Spinal cord (tissue), 10 donors: ENCODE data around the gene ARID3B. TPM values are rescaled to one million over a fixed set of nuclear protein-coding genes. Genes with fewer than 3 reads are reported as not detected.

ENCODE experiments used
- DNase-seq, 6 donors: peaks; one replicate each; pipeline versions ENCODE4 v3.0.0 to v3.0.0-alpha.2; 2013 to 2015; ENCODE audit warnings: low spot score in 6 of 6, low read depth in 4 of 6
- H3K27ac ChIP-seq: one replicate; pipeline ENCODE4 v1.5.1; 2013; ENCODE audit warnings: low read depth, low read length, control low read depth
- H3K27me3 ChIP-seq: one replicate; pipeline ENCODE4 v1.6.1; 2013; ENCODE audit warnings: low read length; ENCODE audit not compliant: control insufficient read depth, insufficient read depth
- H3K36me3 ChIP-seq: one replicate; pipeline ENCODE4 v1.6.1; 2013; ENCODE audit warnings: low read length; ENCODE audit not compliant: control insufficient read depth, insufficient read depth
- H3K4me1 ChIP-seq: one replicate; pipeline ENCODE4 v1.6.1; 2013; ENCODE audit warnings: low read length; ENCODE audit not compliant: control insufficient read depth, insufficient read depth
- H3K4me3 ChIP-seq: one replicate; pipeline ENCODE4 v1.5.1; 2013; ENCODE audit warnings: low read depth, low read length, control low read depth
- H3K9me3 ChIP-seq: one replicate; pipeline ENCODE4 v1.6.1; 2013; ENCODE audit warnings: low read length; ENCODE audit not compliant: control insufficient read depth, insufficient read depth
- WGBS: methylation state at CpG from one replicate; pipeline ENCODE4 v1.1.5; 2013; ENCODE audit warnings: missing lambda C conversion rate; ENCODE audit not compliant: insufficient coverage; 5-methylcytosine and 5-hydroxymethylcytosine counted together
- long read RNA-seq, 4 donors: transcript quantifications; one replicate each; lab custom pipeline, GENCODE V29; 2026
- polyA plus RNA-seq, 2 donors: library from polyadenylated mRNA; unstranded; fragments of 120-200 nt; gene quantifications; one replicate each; pipeline ENCODE4 v1.2.1, GENCODE V29; 2013; ENCODE audit not compliant: insufficient read length in 2 of 2
- total RNA-seq, 2 donors: library from RNA; depleted of rRNA in 1 of 2; stranded (reverse); fragments of 120-200 nt in 1 of 2; fragments of >200 nt in 1 of 2; gene quantifications; one replicate each; pipeline versions ENCODE4 v1.2.3 to v1.2.4, GENCODE V29; 2013 to 2014
- donor health status: healthy.

Gene ARID3B, protein sequence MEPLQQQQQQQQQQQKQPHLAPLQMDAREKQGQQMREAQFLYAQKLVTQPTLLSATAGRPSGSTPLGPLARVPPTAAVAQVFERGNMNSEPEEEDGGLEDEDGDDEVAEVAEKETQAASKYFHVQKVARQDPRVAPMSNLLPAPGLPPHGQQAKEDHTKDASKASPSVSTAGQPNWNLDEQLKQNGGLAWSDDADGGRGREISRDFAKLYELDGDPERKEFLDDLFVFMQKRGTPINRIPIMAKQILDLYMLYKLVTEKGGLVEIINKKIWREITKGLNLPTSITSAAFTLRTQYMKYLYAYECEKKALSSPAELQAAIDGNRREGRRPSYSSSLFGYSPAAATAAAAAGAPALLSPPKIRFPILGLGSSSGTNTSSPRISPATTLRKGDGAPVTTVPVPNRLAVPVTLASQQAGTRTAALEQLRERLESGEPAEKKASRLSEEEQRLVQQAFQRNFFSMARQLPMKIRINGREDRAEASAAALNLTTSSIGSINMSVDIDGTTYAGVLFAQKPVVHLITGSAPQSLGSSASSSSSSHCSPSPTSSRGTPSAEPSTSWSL
- total RNA-seq = 1 to 10 TPM; 4.5 to 5.0 TPM
- 10 to 100 TPM in 1 of 2 donors, 1 to 10 TPM in 1; 8.3 to 12.0 TPM for polyA plus RNA-seq
- long read RNA-seq, donor 1, full-length matches to known transcripts = 2 of 2 reads
- long read RNA-seq, donor 1, partial matches to known transcripts = 0 of 2 reads
- long read RNA-seq, donor 1, other reads (novel, unspliced or antisense) = 0 of 2 reads
- long read RNA-seq, donor 2 = 0 reads
- long read RNA-seq, donor 3 = 0 reads
- long read RNA-seq, donor 4, full-length matches to known transcripts = 1 of 1 reads
- long read RNA-seq, donor 4, partial matches to known transcripts = 0 of 1 reads
- long read RNA-seq, donor 4, other reads (novel, unspliced or antisense) = 0 of 1 reads

DNA sequence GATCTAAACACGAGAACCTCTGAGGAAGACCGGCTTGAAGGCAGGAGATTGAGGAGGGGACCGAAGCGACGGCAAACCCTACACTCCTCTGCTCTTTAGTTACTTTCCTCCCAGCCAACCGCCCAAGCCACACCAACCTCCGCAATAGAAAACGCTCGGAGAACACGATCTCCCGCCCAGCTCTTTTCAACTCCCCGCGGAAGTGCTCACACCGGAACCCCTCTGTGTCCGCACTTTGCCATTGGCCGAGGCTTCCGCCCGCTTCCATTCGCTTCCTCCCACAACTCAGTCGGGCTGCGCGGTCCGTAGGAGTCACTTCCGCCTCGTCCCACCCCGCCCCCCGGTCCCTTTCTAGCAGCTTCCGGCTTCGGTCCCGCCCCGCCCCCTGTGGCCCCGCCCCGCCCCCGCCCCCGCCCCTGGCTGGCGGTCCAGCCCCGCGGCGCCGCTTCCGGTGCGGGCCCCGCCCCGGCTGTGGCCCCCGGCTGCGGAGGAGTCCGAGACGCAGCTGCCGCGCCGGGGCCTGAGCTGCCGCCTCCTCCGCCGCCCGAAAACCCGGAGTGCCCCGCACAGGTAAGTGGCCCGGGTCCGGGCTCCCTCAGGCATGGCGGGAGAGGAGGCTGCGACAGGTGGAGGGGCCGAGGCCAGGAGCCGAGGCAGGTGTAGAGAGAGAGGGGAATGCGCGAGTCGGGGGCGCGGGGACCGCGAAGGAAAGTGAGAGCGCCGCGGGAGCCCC lies at the start of gene ARID3B:
Gene ARID3B, plus strand, starts transcription at position 460 of the 733 bp plus-strand sequence. CDS start 2,717 bp downstream, outside the sequence.
- Histone ChIP-seq H3K27ac (peak within 1 kb of the TSS; percentile 67), H3K4me3 (peak within 1 kb of the TSS; percentile 93), H3K4me1 (peaks cover 20% of the 10 kb centered on the region), H3K27me3 (no peaks in the 10 kb centered on the region), H3K9me3 (no peaks in the 10 kb centered on the region), H3K36me3 (peaks cover 2% of the 10 kb centered on the region)
- DNase-seq = peak; percentile 71 to 99 (median 91)
- WGBS = under 1% methylated on average over 60 of the region's 73 CpGs

DNA sequence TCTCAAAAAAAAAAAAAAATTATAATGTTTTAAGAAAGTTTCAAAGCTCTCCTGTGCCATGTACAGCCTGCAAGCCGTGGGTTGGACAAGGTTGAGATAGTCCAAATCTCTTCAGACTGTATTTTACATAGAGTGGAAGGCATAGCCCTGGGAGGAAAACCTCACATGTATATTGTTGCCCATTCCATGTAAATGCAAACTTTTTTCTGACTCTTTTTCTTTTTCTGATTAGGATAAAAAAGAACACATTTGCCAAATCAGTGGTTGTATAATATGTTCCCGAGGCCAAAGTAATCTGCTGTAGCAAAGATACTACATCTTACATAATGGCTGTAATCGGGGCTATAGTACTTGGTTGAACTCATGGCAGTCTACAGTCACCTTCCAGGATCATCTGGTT lies 44.4 kb upstream of the ARID3B start:
- H3K36me3 ChIP-seq = no peaks in the 10 kb centered on the region
- no CpG with 5 or more reads among the region's 3 CpGs for WGBS
- H3K4me3 ChIP-seq = no peak overlapping the region
- no peaks in the 10 kb centered on the region for H3K9me3 ChIP-seq
- H3K27ac ChIP-seq = no peak overlapping the region
- DNase-seq = no peak
- H3K27me3 ChIP-seq = no peaks in the 10 kb centered on the region
- no peaks in the 10 kb centered on the region for H3K4me1 ChIP-seq

DNA sequence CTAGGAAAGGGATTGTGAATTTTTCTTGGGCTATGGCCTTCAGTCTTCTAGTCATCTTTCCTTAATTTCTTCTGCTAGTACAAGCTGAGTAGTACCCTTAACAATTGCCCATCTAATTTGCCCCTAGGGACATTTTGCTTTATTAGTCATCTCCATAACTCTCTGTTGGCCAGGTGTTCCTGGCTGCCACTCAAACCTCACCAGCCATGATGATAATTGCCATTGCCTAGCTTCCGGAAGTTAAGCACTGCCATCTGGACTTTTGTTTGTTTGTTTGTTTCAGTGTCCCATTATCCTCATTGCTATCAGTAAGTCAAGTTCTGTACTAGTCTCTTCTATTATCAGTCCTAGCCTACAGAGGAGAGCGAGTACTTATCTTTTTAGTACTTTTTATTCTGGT lies 43.4 kb upstream of the ARID3B start:
- DNase-seq = peak in 2 of 6 donors; percentile 8 to 23
- Histone ChIP-seq H3K9me3 (no peaks in the 10 kb centered on the region), H3K4me1 (no peaks in the 10 kb centered on the region), H3K4me3 (no peak overlapping the region), H3K36me3 (no peaks in the 10 kb centered on the region), H3K27me3 (no peaks in the 10 kb centered on the region), H3K27ac (no peak overlapping the region)
- WGBS = 64% methylated on average over 2 of the region's 2 CpGs

DNA sequence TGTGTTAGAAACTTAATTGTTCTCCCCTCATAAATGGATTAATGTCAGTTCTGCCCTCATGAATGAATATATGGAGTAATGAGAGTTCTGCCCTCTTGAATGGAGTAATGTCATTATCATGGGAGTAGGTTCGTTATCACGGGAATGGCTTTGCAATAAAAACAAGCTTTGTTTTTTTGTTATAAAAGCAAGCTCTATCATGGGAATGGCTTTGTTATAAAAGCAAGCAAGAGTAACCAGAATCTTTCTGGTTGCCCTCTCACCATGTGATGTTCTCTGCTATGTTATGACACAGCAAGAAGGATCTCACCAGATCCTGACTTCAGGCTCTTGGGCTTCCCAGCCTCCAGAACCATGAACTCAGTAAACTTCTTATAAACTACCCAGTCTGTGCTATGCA lies 41.7 kb upstream of the ARID3B start:
- no CpG with 5 or more reads among the region's 2 CpGs for WGBS
- DNase-seq = no peak

DNA sequence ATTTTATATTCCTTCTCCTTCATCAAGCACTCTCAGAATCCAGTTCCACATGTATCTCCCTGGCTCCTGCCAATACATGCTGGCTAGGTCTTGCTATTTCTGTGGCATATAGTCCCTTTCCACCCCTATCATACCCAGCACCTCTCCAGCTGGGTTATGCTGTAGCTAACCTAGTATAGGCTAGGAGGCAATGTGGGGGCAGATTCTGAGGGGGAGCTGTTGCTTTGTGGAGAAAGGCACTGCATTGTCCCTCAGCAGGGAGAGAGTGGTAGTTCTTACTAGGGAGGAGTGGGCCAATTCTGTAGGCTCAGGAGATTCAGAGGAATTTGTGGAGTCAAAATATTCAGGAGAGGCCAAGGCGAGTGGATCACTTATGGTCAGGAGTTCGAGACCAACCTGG lies 40.6 kb upstream of the ARID3B start:
- DNase-seq = no peak
- no peaks in the 10 kb centered on the region for H3K9me3 ChIP-seq
- no CpG with 5 or more reads among the region's 2 CpGs for WGBS
- H3K36me3 ChIP-seq = no peaks in the 10 kb centered on the region
- H3K27ac ChIP-seq = no peak overlapping the region
- no peaks in the 10 kb centered on the region for H3K27me3 ChIP-seq
- H3K4me1 ChIP-seq = no peaks in the 10 kb centered on the region
- H3K4me3 ChIP-seq = no peak overlapping the region

More for the DNA sequence above, 41.7 kb upstream of the ARID3B start:
- H3K36me3 ChIP-seq = no peaks in the 10 kb centered on the region
- no peak overlapping the region for H3K4me3 ChIP-seq
- no peak overlapping the region for H3K27ac ChIP-seq
- H3K4me1 ChIP-seq = no peaks in the 10 kb centered on the region
- H3K27me3 ChIP-seq = no peaks in the 10 kb centered on the region
- no peaks in the 10 kb centered on the region for H3K9me3 ChIP-seq

DNA sequence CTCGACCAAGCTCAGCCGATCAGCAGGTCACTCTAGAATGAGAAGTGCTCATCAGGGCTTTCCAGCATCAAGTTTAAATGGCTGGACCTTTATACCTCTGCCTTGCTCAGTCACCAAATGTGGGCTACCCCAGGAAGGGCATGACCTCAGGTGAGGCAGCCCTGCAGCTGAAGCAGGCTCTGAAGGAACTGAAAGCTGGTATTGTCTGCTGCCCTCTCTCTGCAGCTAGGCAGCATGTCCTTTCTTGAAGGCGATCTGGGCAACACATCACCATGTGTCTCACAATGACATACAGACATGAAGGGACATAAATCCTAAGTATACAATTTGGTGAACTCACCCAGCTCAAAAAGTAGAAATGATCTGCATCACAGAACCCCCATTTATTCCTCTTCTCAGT lies 38.7 kb upstream of the ARID3B start:
- H3K4me3 ChIP-seq = no peak overlapping the region
- no peak overlapping the region for H3K27ac ChIP-seq
- H3K9me3 ChIP-seq = no peaks in the 10 kb centered on the region
- H3K36me3 ChIP-seq = no peaks in the 10 kb centered on the region
- DNase-seq = no peak
- WGBS = 96% methylated on average over 3 of the region's 3 CpGs
- no peaks in the 10 kb centered on the region for H3K4me1 ChIP-seq
- H3K27me3 ChIP-seq = no peaks in the 10 kb centered on the region

DNA sequence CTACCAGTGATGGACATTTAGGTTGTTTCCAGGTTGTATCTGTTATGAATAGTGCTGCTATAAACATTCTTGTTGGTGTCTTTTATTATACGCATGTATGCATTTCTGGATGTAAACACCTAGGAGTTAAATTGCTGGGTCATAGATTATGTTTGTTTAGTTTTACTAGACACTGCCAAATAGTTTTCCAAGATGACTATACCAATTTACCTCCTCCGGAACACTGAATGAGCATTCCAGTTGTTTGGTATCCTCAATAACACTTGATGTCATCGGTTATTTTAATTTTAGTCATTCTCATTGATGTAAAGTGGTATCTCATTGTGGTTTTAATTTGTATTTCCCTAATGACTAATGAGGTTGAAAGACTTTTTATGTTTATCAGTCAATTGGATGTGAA lies 36.6 kb upstream of the ARID3B start:
- WGBS = no CpG with 5 or more reads among the region's 3 CpGs
- Histone ChIP-seq H3K4me3 (no peak overlapping the region), H3K27me3 (no peaks in the 10 kb centered on the region), H3K4me1 (no peaks in the 10 kb centered on the region), H3K27ac (no peak overlapping the region), H3K36me3 (no peaks in the 10 kb centered on the region), H3K9me3 (no peaks in the 10 kb centered on the region)
- no peak for DNase-seq

DNA sequence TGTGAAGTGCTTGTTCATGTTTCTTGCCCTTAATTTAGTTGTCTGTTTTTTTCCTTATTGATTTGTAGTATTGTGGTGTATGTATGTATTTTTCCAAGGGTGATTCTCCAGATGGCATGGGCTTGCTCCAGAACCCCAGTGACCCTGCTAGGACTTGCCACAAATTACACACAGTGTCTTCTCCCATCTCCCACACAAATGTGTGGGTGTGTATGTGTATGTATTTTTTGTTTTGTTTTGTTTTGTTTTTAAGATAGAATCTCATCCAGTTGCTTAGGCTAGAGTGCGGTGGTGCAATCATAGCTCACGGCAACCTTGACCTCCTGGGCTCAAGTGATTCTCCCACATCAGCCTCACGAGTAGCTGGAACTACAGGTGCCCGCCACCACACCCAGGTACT lies 36.2 kb upstream of the ARID3B start:
- no peaks in the 10 kb centered on the region for H3K4me1 ChIP-seq
- WGBS = no CpG with 5 or more reads among the region's 4 CpGs
- H3K27me3 ChIP-seq = no peaks in the 10 kb centered on the region
- no peak for DNase-seq
- H3K27ac ChIP-seq = no peak overlapping the region
- H3K9me3 ChIP-seq = no peaks in the 10 kb centered on the region
- no peak overlapping the region for H3K4me3 ChIP-seq
- no peaks in the 10 kb centered on the region for H3K36me3 ChIP-seq

DNA sequence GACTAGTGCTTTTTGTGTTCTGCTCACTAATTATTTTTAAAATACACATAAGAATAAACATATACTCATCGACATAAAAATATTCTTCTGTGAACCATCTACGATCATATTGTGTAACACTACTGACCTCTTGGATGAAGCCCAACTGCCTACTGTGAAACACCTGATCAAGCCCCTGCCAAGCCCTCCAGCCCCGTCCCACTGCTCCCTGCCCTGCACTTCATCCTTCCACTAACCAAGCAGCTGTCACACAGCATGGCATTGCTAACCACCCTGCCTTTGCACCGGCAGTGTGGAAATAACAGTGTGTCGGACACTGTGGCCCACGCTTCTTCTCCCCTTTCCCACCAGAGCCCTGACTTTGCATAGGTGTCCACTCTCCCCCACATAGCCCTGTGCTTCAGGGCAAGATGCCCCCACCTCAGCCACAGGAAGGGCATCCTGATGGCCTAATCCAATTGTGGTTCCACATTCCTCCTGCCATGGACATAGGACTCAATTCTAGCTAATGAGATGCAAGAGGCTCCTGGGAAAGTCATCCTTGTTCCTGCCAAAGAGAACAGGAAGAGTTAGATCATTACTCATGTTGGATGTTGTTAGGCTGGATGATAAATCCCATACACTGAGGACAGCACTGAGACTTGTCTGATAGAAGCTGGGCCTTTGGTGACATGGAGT lies 35.0 kb upstream of the ARID3B start:
- DNase-seq = no peak
- H3K4me3 ChIP-seq = no peak overlapping the region
- H3K27ac ChIP-seq = no peak overlapping the region
- no peaks in the 10 kb centered on the region for H3K4me1 ChIP-seq
- WGBS = 84% methylated on average over 6 of the region's 6 CpGs
- no peaks in the 10 kb centered on the region for H3K36me3 ChIP-seq
- H3K27me3 ChIP-seq = no peaks in the 10 kb centered on the region
- no peaks in the 10 kb centered on the region for H3K9me3 ChIP-seq
